CD14-positive monocyte (primary cell): ENCODE data around the gene RAB44. TPM values are rescaled to one million over a fixed set of nuclear protein-coding genes. Genes with fewer than 3 reads are reported as not detected.

Experiments used
- DNase-seq, 3 donors: peaks; one replicate each; pipeline ENCODE4 v3.0.0-alpha.2; 2011 to 2022
- H2AFZ ChIP-seq: 2 replicates; pipeline ENCODE4 v1.6.0; 2012; ENCODE audit warnings: mild to moderate bottlenecking, low read depth, low read length, inconsistent platforms; ENCODE audit not compliant: insufficient read depth, poor library complexity, severe bottlenecking
- H3K27ac ChIP-seq, 2 donors: 1 replicate in 1 of 2; 2 replicates in 1 of 2; pipeline ENCODE4 v1.5.1; 2012 to 2013; ENCODE audit warnings: low read length in 2 of 2, control low read depth in 1 of 2, inconsistent platforms in 1 of 2, low read depth in 1 of 2, mild to moderate bottlenecking in 1 of 2
- H3K27me3 ChIP-seq, 2 donors: one replicate each; pipeline versions ENCODE4 v1.6.0 to v1.6.1; 2011 to 2013; ENCODE audit warnings: low read length in 2 of 2; ENCODE audit not compliant: control insufficient read depth in 2 of 2, insufficient read depth in 2 of 2
- H3K36me3 ChIP-seq, 2 donors: replicated peaks in 1 of 2; 1 replicate in 1 of 2; 2 replicates in 1 of 2; pipeline versions ENCODE4 v1.5.1 to v1.6.1; 2012 to 2013; ENCODE audit warnings: low read length in 2 of 2, control low read depth in 1 of 2, inconsistent platforms in 1 of 2, mild to moderate bottlenecking in 1 of 2; ENCODE audit not compliant: insufficient read depth in 2 of 2, control insufficient read depth in 1 of 2
- H3K4me1 ChIP-seq, 2 donors: 1 replicate in 1 of 2; 2 replicates in 1 of 2; pipeline versions ENCODE4 v1.5.1 to v1.6.1; 2012 to 2013; ENCODE audit warnings: low read length in 2 of 2, control low read depth in 1 of 2, inconsistent platforms in 1 of 2, mild to moderate bottlenecking in 1 of 2, moderate library complexity in 1 of 2; ENCODE audit not compliant: insufficient read depth in 2 of 2, control insufficient read depth in 1 of 2
- H3K4me2 ChIP-seq: replicated peaks from 2 replicates; pipeline ENCODE3; 2012; ENCODE audit warnings: low read length, moderate library complexity, mild to moderate bottlenecking; ENCODE audit not compliant: poor library complexity, severe bottlenecking; ENCODE audit errors: extremely low read depth
- H3K4me3 ChIP-seq, 3 experiments: fragments of 200-600 bp in 1 of 3; sonication (generic) in 1 of 3; replicated peaks in 1 of 3; 1 replicate in 2 of 3; 2 replicates in 1 of 3; pipeline ENCODE4 v1.5.1; 2011 to 2013; ENCODE audit warnings: low read length in 3 of 3, mild to moderate bottlenecking in 3 of 3, control low read depth in 2 of 3, low read depth in 2 of 3, inconsistent platforms in 1 of 3, moderate library complexity in 1 of 3
- H3K79me2 ChIP-seq: 2 replicates; pipeline ENCODE4 v1.6.0; 2012; ENCODE audit warnings: mild to moderate bottlenecking, control low read depth, inconsistent platforms, low read length, moderate library complexity; ENCODE audit not compliant: insufficient read depth
- H3K9ac ChIP-seq: 2 replicates; pipeline ENCODE4 v1.6.0; 2017; ENCODE audit warnings: low read length, mild to moderate bottlenecking; ENCODE audit not compliant: insufficient read depth, poor library complexity, severe bottlenecking
- H3K9me3 ChIP-seq, 2 donors: replicated peaks in 1 of 2; 1 replicate in 1 of 2; 2 replicates in 1 of 2; pipeline versions ENCODE4 v1.5.1 to v1.6.1; 2012 to 2013; ENCODE audit warnings: low read length in 2 of 2, control low read depth in 1 of 2; ENCODE audit not compliant: control insufficient read depth in 1 of 2, insufficient read depth in 1 of 2
- H4K20me1 ChIP-seq: 2 replicates; pipeline ENCODE4 v1.6.0; 2012; ENCODE audit warnings: mild to moderate bottlenecking, low read length, control low read depth, moderate library complexity; ENCODE audit not compliant: insufficient read depth
- H3K27ac Mint-ChIP-seq, 7 donors: one replicate each; pipeline ENCODE4 v1.8.0; 2020; ENCODE audit warnings: mild to moderate bottlenecking in 7 of 7, mixed read lengths in 7 of 7, moderate library complexity in 6 of 7, inconsistent platforms in 2 of 7
- H3K27me3 Mint-ChIP-seq, 3 donors: one replicate each; pipeline ENCODE4 v1.8.0; 2021 to 2022; ENCODE audit warnings: low read depth in 3 of 3, mild to moderate bottlenecking in 3 of 3, mixed read lengths in 3 of 3, moderate library complexity in 3 of 3, inconsistent platforms in 1 of 3
- H3K36me3 Mint-ChIP-seq, 2 donors: one replicate each; pipeline ENCODE4 v1.8.0; 2020; ENCODE audit warnings: mixed read lengths in 2 of 2, inconsistent platforms in 1 of 2, mild to moderate bottlenecking in 1 of 2
- H3K4me1 Mint-ChIP-seq: one replicate; pipeline ENCODE4 v1.8.0; 2020; ENCODE audit warnings: mild to moderate bottlenecking, mixed read lengths
- H3K4me3 Mint-ChIP-seq, 2 donors: one replicate each; pipeline ENCODE4 v1.8.0; 2020; ENCODE audit warnings: mild to moderate bottlenecking in 2 of 2, mixed read lengths in 2 of 2, moderate library complexity in 1 of 2
- H3K9me3 Mint-ChIP-seq, 7 donors: one replicate each; pipeline ENCODE4 v1.8.0; 2020 to 2022; ENCODE audit warnings: mixed read lengths in 7 of 7, mild to moderate bottlenecking in 6 of 7, moderate library complexity in 6 of 7, inconsistent platforms in 2 of 7
- CTCF ChIP-seq: fragments of 200-600 bp; IDR thresholded peaks from one replicate; pipeline ENCODE4 v1.8.0; 2022; ENCODE audit warnings: antibody characterized with exemption, mild to moderate bottlenecking
- WGBS: methylation state at CpG from one replicate; pipeline ENCODE4 v1.1.5; 2013; ENCODE audit warnings: missing lambda C conversion rate; ENCODE audit not compliant: insufficient coverage; 5-methylcytosine and 5-hydroxymethylcytosine counted together
- intact Hi-C, 2 donors: fragments of 100-400 bp; cut with micrococcal nuclease; formaldehyde crosslinking; loops; one replicate each; pipeline versions ENCODE4 v1.15.0 to v1.15.1; 2023
- polyA plus RNA-seq, 3 donors: library from polyadenylated mRNA; depleted of rRNA in 1 of 3; unstranded in 2 of 3; stranded (reverse) in 1 of 3; fragments of 300-500 nt in 2 of 3; fragments of >200 nt in 1 of 3; fragmentation: Illumina TruSeq in 2 of 3; gene quantifications; 1 replicate in 2 of 3; 2 replicates in 1 of 3; pipeline ENCODE4 v1.2.3, GENCODE V29; 2012 to 2021

RAB44 gene
- polyA plus RNA-seq, 3 donors, result 1.5 to 18.0 (median 1.9) TPM

DNA sequence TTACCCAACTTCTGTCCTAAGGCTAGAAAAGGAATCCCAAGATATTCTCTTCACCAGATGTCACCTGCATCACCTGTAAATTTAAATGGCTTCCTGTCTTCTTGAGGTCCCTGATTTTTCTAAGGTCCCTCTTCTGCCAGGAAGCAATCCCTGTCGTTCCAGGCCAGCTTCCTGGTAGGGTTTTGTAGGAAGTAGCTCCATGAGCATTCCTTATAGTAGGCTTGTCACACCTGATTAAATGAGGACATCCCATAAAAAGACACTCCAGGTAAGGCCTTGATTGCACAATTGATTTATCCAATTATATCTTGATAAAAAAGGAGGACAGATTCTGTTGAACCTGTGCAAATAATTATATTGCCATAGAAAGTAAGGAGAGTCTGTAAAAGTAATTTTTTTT, 8.7 kb downstream of the RAB44 start:
- peaks cover 4% of the 10 kb centered on the region for H4K20me1 ChIP-seq
- H3K36me3 ChIP-seq, result peaks cover 33 to 75% of the 10 kb centered on the region in 2 donors
- H3K4me3 ChIP-seq, result no peak overlapping the region
- H3K4me2 ChIP-seq, result no peak overlapping the region
- intact Hi-C loops, result no loop called here
- H3K27me3 ChIP-seq, result no peaks in the 10 kb centered on the region
- H3K27ac Mint-ChIP-seq, result peak overlapping the region in 1 of 7 donors; percentile 22
- peaks cover 52 to 75% of the 10 kb centered on the region in 2 donors for H3K36me3 Mint-ChIP-seq
- H3K4me3 Mint-ChIP-seq, result no peak overlapping the region
- H3K4me1 ChIP-seq, result peaks cover 13 to 15% of the 10 kb centered on the region in 2 donors
- no peaks in the 10 kb centered on the region for H3K9me3 ChIP-seq
- peaks cover 97% of the 10 kb centered on the region for H3K79me2 ChIP-seq
- H3K9me3 Mint-ChIP-seq, result no peaks in the 10 kb centered on the region
- peaks cover 0 to 2% (median 0%) of the 10 kb centered on the region in 3 donors for H3K27me3 Mint-ChIP-seq
- no peak overlapping the region for H3K9ac ChIP-seq
- DNase-seq, result peak in 1 of 3 donors; percentile 0
- WGBS, result no CpG with 5 or more reads among the region's 1 CpG
- no peak for TF ChIP-seq CTCF
- peaks cover 16% of the 10 kb centered on the region for H3K4me1 Mint-ChIP-seq
- H3K27ac ChIP-seq, result peak overlapping the region in 1 of 2 donors; percentile 38
- H2AFZ ChIP-seq, result no peak overlapping the region

DNA sequence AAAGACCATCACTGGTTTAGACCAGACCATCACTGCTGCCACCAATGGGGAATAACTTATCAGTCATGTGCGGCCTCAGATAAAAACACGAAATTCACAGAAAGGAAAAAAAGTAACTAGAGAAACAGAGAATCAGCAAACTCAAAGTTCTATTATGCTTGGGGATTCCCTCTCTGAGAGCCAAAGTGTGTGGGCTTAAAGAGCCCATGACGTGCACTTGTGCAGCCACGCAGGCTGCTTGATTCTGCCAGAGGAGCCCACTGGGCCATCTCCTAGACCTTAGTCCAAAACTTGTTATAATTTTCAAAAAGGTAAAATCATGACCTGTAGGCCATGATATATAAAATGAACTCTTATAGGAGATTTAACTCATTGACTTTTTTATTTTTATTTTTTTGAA, 15.2 kb downstream of the RAB44 start:
- Histone ChIP-seq H2AFZ (no peak overlapping the region), H4K20me1 (no peaks in the 10 kb centered on the region), H3K79me2 (peaks cover 63% of the 10 kb centered on the region), H3K9ac (no peak overlapping the region), H3K4me1 (no peaks in the 10 kb centered on the region), H3K27me3 (no peaks in the 10 kb centered on the region), H3K36me3 (peaks cover 58 to 85% of the 10 kb centered on the region in 2 donors), H3K27ac (no peak overlapping the region), H3K4me3 (no peak overlapping the region), H3K9me3 (no peaks in the 10 kb centered on the region), H3K4me2 (no peak overlapping the region)
- Mint-ChIP-seq H3K27me3 (no peaks in the 10 kb centered on the region), H3K9me3 (no peaks in the 10 kb centered on the region), H3K4me3 (no peak overlapping the region), H3K27ac (peak overlapping the region in 4 of 7 donors; percentile 19 to 61 (median 44)), H3K36me3 (peaks cover 50 to 86% of the 10 kb centered on the region in 2 donors), H3K4me1 (no peaks in the 10 kb centered on the region)
- intact Hi-C loops, result no loop called here
- 100% methylated on average over 2 of the region's 4 CpGs for WGBS
- no peak for TF ChIP-seq CTCF
- no peak for DNase-seq
